T-helper 17 cell (primary cell): ENCODE results near the gene NDUFAF2. TPM values are rescaled to one million over a fixed set of nuclear protein-coding genes. Genes with fewer than 3 reads are reported as not detected.
"Not testable (repeated sequence)": the region's sequence is repeated elsewhere in the genome, so short reads cannot be mapped to it uniquely, and the experiment has no call there.

Experiments used
- ATAC-seq: fragments of 150-1000 bp; cut with Tn5 transposase; 2 replicates; pipeline ENCODE4 v1.10.0; 2021; ENCODE audit warnings: mild to moderate bottlenecking, moderate library complexity
- DNase-seq, 3 donors: peaks; one replicate each; pipeline versions ENCODE4 v3.0.0 to v3.0.0-alpha.2; 2020 to 2021
- H3K9me3 ChIP-seq: one replicate; pipeline ENCODE4 v1.7.0; 2013; ENCODE audit warnings: low read length, mild to moderate bottlenecking; ENCODE audit not compliant: control insufficient read depth, poor library complexity, severe bottlenecking
- H3K27ac Mint-ChIP-seq: one replicate; pipeline ENCODE4 v1.8.0; 2022; ENCODE audit warnings: mild to moderate bottlenecking, moderate library complexity, mixed read lengths
- H3K27me3 Mint-ChIP-seq: one replicate; pipeline ENCODE4 v1.8.0; 2022; ENCODE audit warnings: mixed read lengths
- H3K36me3 Mint-ChIP-seq: one replicate; pipeline ENCODE4 v1.8.0; 2022; ENCODE audit warnings: low read depth, mixed read lengths
- H3K4me1 Mint-ChIP-seq: one replicate; pipeline ENCODE4 v1.8.0; 2022; ENCODE audit warnings: mild to moderate bottlenecking, mixed read lengths
- H3K4me3 Mint-ChIP-seq: one replicate; pipeline ENCODE4 v1.8.0; 2022; ENCODE audit warnings: mild to moderate bottlenecking, moderate library complexity, mixed read lengths
- total RNA-seq, 4 donors: library from RNA in 2 of 4; stranded (reverse) in 2 of 4; gene quantifications; one replicate each; pipeline ENCODE4 v1.2.3 and lab custom pipeline; 2022 to 2026

The NDUFAF2 gene
- total RNA-seq, 2 donors from 2014 or later, result 10.5 to 14.5 TPM

- Mint-ChIP-seq H3K27ac (no peak overlapping the region), H3K4me1 (no peaks in the 10 kb centered on the region), H3K27me3 (no peaks in the 10 kb centered on the region), H3K4me3 (no peak overlapping the region), H3K36me3 (peaks cover 4% of the 10 kb centered on the region)
- H3K9me3 ChIP-seq, result no peaks in the 10 kb centered on the region
- DNase-seq, result no peak
- no peak for ATAC-seq
Measured at GRCh38 chr5:61081741-61082140, 136.7 kb downstream of the NDUFAF2 start.

- Mint-ChIP-seq H3K36me3 (peaks cover 4% of the 10 kb centered on the region), H3K4me3 (no peak overlapping the region), H3K27ac (no peak overlapping the region), H3K4me1 (no peaks in the 10 kb centered on the region), H3K27me3 (no peaks in the 10 kb centered on the region)
- no peak for DNase-seq
- no peaks in the 10 kb centered on the region for H3K9me3 ChIP-seq
- ATAC-seq, result no peak
Measured at GRCh38 chr5:61082516-61083280, 137.7 kb downstream of the NDUFAF2 start.

- ATAC-seq, result no peak
- no peak overlapping the region for H3K27ac Mint-ChIP-seq
- no peaks in the 10 kb centered on the region for H3K4me1 Mint-ChIP-seq
- no peaks in the 10 kb centered on the region for H3K9me3 ChIP-seq
- no peak for DNase-seq
- H3K4me3 Mint-ChIP-seq, result no peak overlapping the region
- no peaks in the 10 kb centered on the region for H3K27me3 Mint-ChIP-seq
- peaks cover 4% of the 10 kb centered on the region for H3K36me3 Mint-ChIP-seq
Measured at GRCh38 chr5:61084658-61085057, 139.7 kb downstream of the NDUFAF2 start.

GRCh38 chr5:61085885-61086284 lies 140.9 kb downstream of the NDUFAF2 start:
- Mint-ChIP-seq H3K4me3 (no peak overlapping the region), H3K36me3 (peaks cover 4% of the 10 kb centered on the region), H3K27me3 (no peaks in the 10 kb centered on the region), H3K4me1 (no peaks in the 10 kb centered on the region), H3K27ac (no peak overlapping the region)
- ATAC-seq (no peak), DNase-seq (no peak)
- no peaks in the 10 kb centered on the region for H3K9me3 ChIP-seq

GRCh38 chr5:61087921-61088320 lies 142.9 kb downstream of the NDUFAF2 start:
- DNase-seq (no peak), ATAC-seq (no peak)
- H3K27ac Mint-ChIP-seq, result no peak overlapping the region
- no peaks in the 10 kb centered on the region for H3K9me3 ChIP-seq
- no peak overlapping the region for H3K4me3 Mint-ChIP-seq
- H3K36me3 Mint-ChIP-seq, result peaks cover 2% of the 10 kb centered on the region
- H3K4me1 Mint-ChIP-seq, result no peaks in the 10 kb centered on the region
- H3K27me3 Mint-ChIP-seq, result no peaks in the 10 kb centered on the region

- DNase-seq (no peak), ATAC-seq (no peak)
- Mint-ChIP-seq H3K4me3 (no peak overlapping the region), H3K27me3 (no peaks in the 10 kb centered on the region), H3K36me3 (peaks cover 5% of the 10 kb centered on the region), H3K4me1 (no peaks in the 10 kb centered on the region), H3K27ac (no peak overlapping the region)
- H3K9me3 ChIP-seq, result no peaks in the 10 kb centered on the region
Measured at GRCh38 chr5:61089351-61089750, 144.3 kb downstream of the NDUFAF2 start.

- not testable (repeated sequence) for H3K4me1 Mint-ChIP-seq, H3K36me3 Mint-ChIP-seq, H3K27me3 Mint-ChIP-seq, H3K4me3 Mint-ChIP-seq, ATAC-seq, DNase-seq, H3K27ac Mint-ChIP-seq, H3K9me3 ChIP-seq
Measured at GRCh38 chr5:61093046-61093771, 148.2 kb downstream of the NDUFAF2 start.

GRCh38 chr5:61097465-61097864 lies 152.5 kb downstream of the NDUFAF2 start:
- Mint-ChIP-seq H3K27ac (no peak overlapping the region), H3K36me3 (peaks cover 15% of the 10 kb centered on the region), H3K4me3 (no peak overlapping the region), H3K4me1 (no peaks in the 10 kb centered on the region), H3K27me3 (no peaks in the 10 kb centered on the region)
- DNase-seq (no peak), ATAC-seq (no peak)
- no peaks in the 10 kb centered on the region for H3K9me3 ChIP-seq

GRCh38 chr5:61098251-61098995 lies 153.4 kb downstream of the NDUFAF2 start:
- no peak for ATAC-seq
- Mint-ChIP-seq H3K27ac (no peak overlapping the region), H3K4me3 (no peak overlapping the region), H3K36me3 (peaks cover 13% of the 10 kb centered on the region), H3K27me3 (no peaks in the 10 kb centered on the region), H3K4me1 (no peaks in the 10 kb centered on the region)
- no peak for DNase-seq
- no peaks in the 10 kb centered on the region for H3K9me3 ChIP-seq

- no peaks in the 10 kb centered on the region for H3K9me3 ChIP-seq
- H3K4me1 Mint-ChIP-seq, result no peaks in the 10 kb centered on the region
- DNase-seq (no peak), ATAC-seq (no peak)
- H3K4me3 Mint-ChIP-seq, result no peak overlapping the region
- no peaks in the 10 kb centered on the region for H3K27me3 Mint-ChIP-seq
- H3K27ac Mint-ChIP-seq, result no peak overlapping the region
- peaks cover 11% of the 10 kb centered on the region for H3K36me3 Mint-ChIP-seq
Measured at GRCh38 chr5:61100437-61100836, 155.4 kb downstream of the NDUFAF2 start.

GRCh38 chr5:61114441-61114840 lies 169.4 kb downstream of the NDUFAF2 start:
- H3K27ac Mint-ChIP-seq, result no peak overlapping the region

GRCh38 chr5:61115968-61116367 lies 171.0 kb downstream of the NDUFAF2 start:
- Mint-ChIP-seq H3K4me1 (peaks cover 3% of the 10 kb centered on the region), H3K4me3 (no peak overlapping the region), H3K27me3 (no peaks in the 10 kb centered on the region), H3K36me3 (no peaks in the 10 kb centered on the region), H3K27ac (no peak overlapping the region)
- DNase-seq (no peak), ATAC-seq (no peak)
- H3K9me3 ChIP-seq, result no peaks in the 10 kb centered on the region

More at GRCh38 chr5:61114441-61114840, 169.4 kb downstream of the NDUFAF2 start:
- ATAC-seq (no peak), DNase-seq (no peak)
- H3K36me3 Mint-ChIP-seq, result no peaks in the 10 kb centered on the region
- H3K27me3 Mint-ChIP-seq, result no peaks in the 10 kb centered on the region
- peaks cover 3% of the 10 kb centered on the region for H3K4me1 Mint-ChIP-seq
- H3K9me3 ChIP-seq, result no peaks in the 10 kb centered on the region
- H3K4me3 Mint-ChIP-seq, result no peak overlapping the region

- Mint-ChIP-seq H3K4me1 (no peaks in the 10 kb centered on the region), H3K4me3 (no peak overlapping the region), H3K27ac (no peak overlapping the region), H3K27me3 (no peaks in the 10 kb centered on the region), H3K36me3 (no peaks in the 10 kb centered on the region)
- DNase-seq, result no peak
- no peak for ATAC-seq
- H3K9me3 ChIP-seq, result no peaks in the 10 kb centered on the region
Measured at GRCh38 chr5:61119066-61119465, 174.1 kb downstream of the NDUFAF2 start.
